Measurements from ENCODE around the gene TMBIM1.
A peak's percentile ranks its signal among the peaks of the same experiment; 100 is the strongest.

Gene TMBIM1

GRCh38 chr2:218266316-218266979 lies 25.9 kb downstream of the TMBIM1 start:
- peaks cover 48% of the 10 kb centered on the region for H3K36me3 ChIP-seq (ENCODE audit: control insufficient read depth, insufficient read depth, low read length)
- no peak overlapping the region for H3K9ac ChIP-seq (ENCODE audit: low read length)
- no peaks in the 10 kb centered on the region for H3K9me3 ChIP-seq (ENCODE audit: control insufficient read depth, insufficient read depth, low read depth, low read length)

GRCh38 chr2:218265626-218266025 lies 26.7 kb downstream of the TMBIM1 start:
- Histone ChIP-seq H3K4me1 (ENCODE audit: control insufficient read depth, insufficient read depth, low read length) (peaks cover 15% of the 10 kb centered on the region), H3K4me3 (ENCODE audit: low read depth, low read length) (no peak overlapping the region), H3K36me3 (ENCODE audit: control insufficient read depth, insufficient read depth, low read length) (peaks cover 48% of the 10 kb centered on the region), H3K27me3 (ENCODE audit: control insufficient read depth, insufficient read depth, low read length) (no peaks in the 10 kb centered on the region), H3K9me3 (ENCODE audit: control insufficient read depth, insufficient read depth, low read depth, low read length) (no peaks in the 10 kb centered on the region), H3K27ac (ENCODE audit: low read depth, low read length) (no peak overlapping the region), H3K9ac (ENCODE audit: low read length) (no peak overlapping the region)

More at GRCh38 chr2:218266316-218266979, 25.9 kb downstream of the TMBIM1 start:
- H3K4me1 ChIP-seq (ENCODE audit: control insufficient read depth, insufficient read depth, low read length), result peaks cover 12% of the 10 kb centered on the region
- H3K27me3 ChIP-seq (ENCODE audit: control insufficient read depth, insufficient read depth, low read length), result no peaks in the 10 kb centered on the region
- no peak overlapping the region for H3K4me3 ChIP-seq (ENCODE audit: low read depth, low read length)
- no peak overlapping the region for H3K27ac ChIP-seq (ENCODE audit: low read depth, low read length)

- no peaks in the 10 kb centered on the region for H3K9me3 ChIP-seq (ENCODE audit: control insufficient read depth, insufficient read depth, low read depth, low read length)
- peaks cover 21% of the 10 kb centered on the region for H3K4me1 ChIP-seq (ENCODE audit: control insufficient read depth, insufficient read depth, low read length)
- H3K27ac ChIP-seq (ENCODE audit: low read depth, low read length), result no peak overlapping the region
- H3K36me3 ChIP-seq (ENCODE audit: control insufficient read depth, insufficient read depth, low read length), result peaks cover 48% of the 10 kb centered on the region
- no peak overlapping the region for H3K9ac ChIP-seq (ENCODE audit: low read length)
- no peaks in the 10 kb centered on the region for H3K27me3 ChIP-seq (ENCODE audit: control insufficient read depth, insufficient read depth, low read length)
- H3K4me3 ChIP-seq (ENCODE audit: low read depth, low read length), result no peak overlapping the region
Observed at GRCh38 chr2:218264773-218265561, 27.3 kb downstream of the TMBIM1 start.

GRCh38 chr2:218263817-218264641 lies 28.3 kb downstream of the TMBIM1 start:
- Histone ChIP-seq H3K36me3 (ENCODE audit: control insufficient read depth, insufficient read depth, low read length) (peaks cover 48% of the 10 kb centered on the region), H3K4me3 (ENCODE audit: low read depth, low read length) (no peak overlapping the region), H3K9ac (ENCODE audit: low read length) (no peak overlapping the region), H3K9me3 (ENCODE audit: control insufficient read depth, insufficient read depth, low read depth, low read length) (no peaks in the 10 kb centered on the region), H3K27ac (ENCODE audit: low read depth, low read length) (no peak overlapping the region), H3K4me1 (ENCODE audit: control insufficient read depth, insufficient read depth, low read length) (peaks cover 30% of the 10 kb centered on the region), H3K27me3 (ENCODE audit: control insufficient read depth, insufficient read depth, low read length) (no peaks in the 10 kb centered on the region)

- Histone ChIP-seq H3K4me1 (ENCODE audit: control insufficient read depth, insufficient read depth, low read length) (peaks cover 33% of the 10 kb centered on the region), H3K4me3 (ENCODE audit: low read depth, low read length) (no peak overlapping the region), H3K27me3 (ENCODE audit: control insufficient read depth, insufficient read depth, low read length) (no peaks in the 10 kb centered on the region), H3K9me3 (ENCODE audit: control insufficient read depth, insufficient read depth, low read depth, low read length) (no peaks in the 10 kb centered on the region), H3K9ac (ENCODE audit: low read length) (no peak overlapping the region), H3K27ac (ENCODE audit: low read depth, low read length) (no peak overlapping the region), H3K36me3 (ENCODE audit: control insufficient read depth, insufficient read depth, low read length) (peaks cover 48% of the 10 kb centered on the region)
Observed at GRCh38 chr2:218262631-218263586, 29.4 kb downstream of the TMBIM1 start.

- H3K27me3 ChIP-seq (ENCODE audit: control insufficient read depth, insufficient read depth, low read length), result no peaks in the 10 kb centered on the region
- H3K4me1 ChIP-seq (ENCODE audit: control insufficient read depth, insufficient read depth, low read length), result peaks cover 33% of the 10 kb centered on the region
- no peaks in the 10 kb centered on the region for H3K9me3 ChIP-seq (ENCODE audit: control insufficient read depth, insufficient read depth, low read depth, low read length)
- peaks cover 43% of the 10 kb centered on the region for H3K36me3 ChIP-seq (ENCODE audit: control insufficient read depth, insufficient read depth, low read length)
- peak overlapping the region; percentile 41 for H3K9ac ChIP-seq (ENCODE audit: low read length)
- no peak overlapping the region for H3K4me3 ChIP-seq (ENCODE audit: low read depth, low read length)
- H3K27ac ChIP-seq (ENCODE audit: low read depth, low read length), result no peak overlapping the region
Observed at GRCh38 chr2:218262237-218262600, 30.1 kb downstream of the TMBIM1 start.

- H3K36me3 ChIP-seq (ENCODE audit: control insufficient read depth, insufficient read depth, low read length), result peaks cover 37% of the 10 kb centered on the region
- no peaks in the 10 kb centered on the region for H3K27me3 ChIP-seq (ENCODE audit: control insufficient read depth, insufficient read depth, low read length)
- H3K4me3 ChIP-seq (ENCODE audit: low read depth, low read length), result no peak overlapping the region
- peak overlapping the region; percentile 37; the same call in 1 of the 2 replicates for H3K27ac ChIP-seq (ENCODE audit: low read depth, low read length)
- peaks cover 33% of the 10 kb centered on the region for H3K4me1 ChIP-seq (ENCODE audit: control insufficient read depth, insufficient read depth, low read length)
- H3K9me3 ChIP-seq (ENCODE audit: control insufficient read depth, insufficient read depth, low read depth, low read length), result no peaks in the 10 kb centered on the region
- peak overlapping the region; percentile 41 for H3K9ac ChIP-seq (ENCODE audit: low read length)
Observed at GRCh38 chr2:218261423-218262236, 30.7 kb downstream of the TMBIM1 start.

GRCh38 chr2:218260742-218261422 lies 31.4 kb downstream of the TMBIM1 start, which contains the start of gene GPBAR1:
GPBAR1 (plus strand) TSS chr2:218261015; CDS start chr2:218262725, 1,710 bp downstream.
- H3K27ac ChIP-seq (ENCODE audit: low read depth, low read length), result peak within 1 kb of the TSS; percentile 37; the same call in 1 of the 2 replicates
- H3K4me3 ChIP-seq (ENCODE audit: low read depth, low read length), result no peak within 1 kb of the TSS
- H3K36me3 ChIP-seq (ENCODE audit: control insufficient read depth, insufficient read depth, low read length), result peaks cover 33% of the 10 kb centered on the region
- H3K9me3 ChIP-seq (ENCODE audit: control insufficient read depth, insufficient read depth, low read depth, low read length), result no peaks in the 10 kb centered on the region
- peak within 1 kb of the TSS; percentile 41 for H3K9ac ChIP-seq (ENCODE audit: low read length)
- H3K27me3 ChIP-seq (ENCODE audit: control insufficient read depth, insufficient read depth, low read length), result no peaks in the 10 kb centered on the region
- peaks cover 33% of the 10 kb centered on the region for H3K4me1 ChIP-seq (ENCODE audit: control insufficient read depth, insufficient read depth, low read length)

- Histone ChIP-seq H3K4me3 (ENCODE audit: low read depth, low read length) (no peak overlapping the region), H3K36me3 (ENCODE audit: control insufficient read depth, insufficient read depth, low read length) (peaks cover 33% of the 10 kb centered on the region), H3K9me3 (ENCODE audit: control insufficient read depth, insufficient read depth, low read depth, low read length) (no peaks in the 10 kb centered on the region), H3K9ac (ENCODE audit: low read length) (no peak overlapping the region), H3K4me1 (ENCODE audit: control insufficient read depth, insufficient read depth, low read length) (peaks cover 33% of the 10 kb centered on the region), H3K27ac (ENCODE audit: low read depth, low read length) (no peak overlapping the region), H3K27me3 (ENCODE audit: control insufficient read depth, insufficient read depth, low read length) (no peaks in the 10 kb centered on the region)
Observed at GRCh38 chr2:218260166-218260565, 32.1 kb downstream of the TMBIM1 start.

All from HUES6 (cell line).